ENCODE data around the gene SHFL.

DNA sequence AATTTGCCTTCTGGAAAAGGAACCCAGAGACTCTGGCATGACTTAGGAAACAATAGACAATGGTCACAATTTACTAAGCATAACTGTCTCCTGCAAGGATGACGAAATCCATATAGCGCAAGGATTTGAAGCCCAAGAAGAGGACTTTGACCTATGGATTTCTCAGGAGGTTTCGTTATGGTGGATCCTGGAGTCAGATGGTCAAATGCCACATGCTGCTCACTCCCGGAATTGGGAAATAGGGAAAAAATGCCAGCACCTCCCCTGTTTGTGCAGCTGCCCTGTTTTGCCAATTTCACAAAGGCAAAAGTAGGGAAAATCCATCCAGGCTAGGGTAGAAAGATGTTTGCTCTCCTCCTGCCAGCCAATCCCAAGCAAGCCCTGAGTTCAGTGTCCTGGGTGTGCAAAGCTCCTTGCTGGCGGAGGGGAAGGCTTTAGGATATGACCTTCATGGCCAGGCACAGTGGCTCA lies 49.5 kb upstream of the SHFL start:
- TF ChIP-seq, protein P1, sequence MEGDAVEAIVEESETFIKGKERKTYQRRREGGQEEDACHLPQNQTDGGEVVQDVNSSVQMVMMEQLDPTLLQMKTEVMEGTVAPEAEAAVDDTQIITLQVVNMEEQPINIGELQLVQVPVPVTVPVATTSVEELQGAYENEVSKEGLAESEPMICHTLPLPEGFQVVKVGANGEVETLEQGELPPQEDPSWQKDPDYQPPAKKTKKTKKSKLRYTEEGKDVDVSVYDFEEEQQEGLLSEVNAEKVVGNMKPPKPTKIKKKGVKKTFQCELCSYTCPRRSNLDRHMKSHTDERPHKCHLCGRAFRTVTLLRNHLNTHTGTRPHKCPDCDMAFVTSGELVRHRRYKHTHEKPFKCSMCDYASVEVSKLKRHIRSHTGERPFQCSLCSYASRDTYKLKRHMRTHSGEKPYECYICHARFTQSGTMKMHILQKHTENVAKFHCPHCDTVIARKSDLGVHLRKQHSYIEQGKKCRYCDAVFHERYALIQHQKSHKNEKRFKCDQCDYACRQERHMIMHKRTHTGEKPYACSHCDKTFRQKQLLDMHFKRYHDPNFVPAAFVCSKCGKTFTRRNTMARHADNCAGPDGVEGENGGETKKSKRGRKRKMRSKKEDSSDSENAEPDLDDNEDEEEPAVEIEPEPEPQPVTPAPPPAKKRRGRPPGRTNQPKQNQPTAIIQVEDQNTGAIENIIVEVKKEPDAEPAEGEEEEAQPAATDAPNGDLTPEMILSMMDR (IDR thresholded peaks at IDR 0.05 in 2 of 3, conservative IDR thresholded peaks at IDR 0.05 in 1 of 3; ENCODE audit: borderline replicate concordance in 1 of 3, insufficient read depth in 1 of 3, low read depth in 2 of 3, low read length in 2 of 3) = no peak
- TF ChIP-seq POLR2A (IDR thresholded peaks at IDR 0.05; ENCODE audit: borderline replicate concordance, extremely low read depth, insufficient read depth, insufficient read length) (no peak), CBX3 (IDR thresholded peaks at IDR 0.05; ENCODE audit: low read depth) (no peak), RAD21 (IDR thresholded peaks at IDR 0.05; ENCODE audit: low read depth) (no peak), YY1 (IDR thresholded peaks at IDR 0.05; ENCODE audit: extremely low read depth, insufficient replicate concordance, low read depth, low read length) (no peak), POLR2AphosphoS5 (IDR thresholded peaks at IDR 0.05; ENCODE audit: low read depth, low read length) (no peak), EZH2 (IDR thresholded peaks at IDR 0.05) (no peak)
